GM19035 (cell line): ENCODE measurements around the gene DRD3.

Experiments used
- ATAC-seq: cut with Tn5 transposase; IDR thresholded peaks from one replicate; pipeline ENCODE4 v1.9.1; 2021; ENCODE audit not compliant: unreplicated experiment

Gene DRD3

DNA sequence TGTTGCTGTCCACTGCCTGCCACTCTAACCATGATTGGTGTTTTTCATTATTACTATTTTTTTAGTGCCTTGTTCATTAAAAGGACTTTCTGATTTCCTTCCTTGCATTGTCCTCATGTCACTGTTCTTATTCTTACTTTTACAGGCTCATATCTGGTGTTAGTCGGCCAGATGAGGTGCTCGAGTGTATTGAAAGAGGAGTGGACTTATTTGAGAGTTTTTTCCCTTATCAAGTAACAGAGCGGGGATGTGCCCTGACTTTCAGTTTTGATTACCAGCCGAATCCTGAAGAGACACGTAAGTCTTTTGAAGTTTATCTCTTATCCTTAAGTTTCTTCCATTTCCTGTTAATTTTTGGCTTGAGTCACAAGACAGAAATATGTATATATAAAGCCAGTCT, 99.1 kb downstream of the DRD3 start:
- ATAC-seq = no peak

DNA sequence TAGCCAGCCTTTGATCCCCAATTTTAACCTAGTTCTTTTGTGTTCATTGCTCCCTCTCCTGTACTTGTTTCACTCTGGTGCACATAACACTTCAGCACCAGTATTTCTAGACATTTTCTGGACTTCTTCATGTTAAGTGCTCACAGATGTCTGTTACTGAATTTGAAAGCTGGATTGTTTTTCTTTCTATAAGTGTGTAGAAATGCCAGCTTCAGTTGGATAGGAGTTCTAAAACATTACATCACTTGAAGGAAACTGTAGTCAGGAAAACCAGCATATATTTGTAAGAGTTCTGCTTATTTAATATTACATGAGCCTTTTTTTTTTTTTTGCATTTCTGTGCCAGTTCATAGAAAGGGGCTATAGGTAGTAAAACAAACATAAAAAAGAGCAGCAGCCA, 100.7 kb downstream of the DRD3 start:
- no peak for ATAC-seq
